ENCODE measurements around the gene LIFR.
"Not testable (repeated sequence)": the region's sequence is repeated elsewhere in the genome, so short reads cannot be mapped to it uniquely, and the experiment has no call there.

LIFR gene, protein sequence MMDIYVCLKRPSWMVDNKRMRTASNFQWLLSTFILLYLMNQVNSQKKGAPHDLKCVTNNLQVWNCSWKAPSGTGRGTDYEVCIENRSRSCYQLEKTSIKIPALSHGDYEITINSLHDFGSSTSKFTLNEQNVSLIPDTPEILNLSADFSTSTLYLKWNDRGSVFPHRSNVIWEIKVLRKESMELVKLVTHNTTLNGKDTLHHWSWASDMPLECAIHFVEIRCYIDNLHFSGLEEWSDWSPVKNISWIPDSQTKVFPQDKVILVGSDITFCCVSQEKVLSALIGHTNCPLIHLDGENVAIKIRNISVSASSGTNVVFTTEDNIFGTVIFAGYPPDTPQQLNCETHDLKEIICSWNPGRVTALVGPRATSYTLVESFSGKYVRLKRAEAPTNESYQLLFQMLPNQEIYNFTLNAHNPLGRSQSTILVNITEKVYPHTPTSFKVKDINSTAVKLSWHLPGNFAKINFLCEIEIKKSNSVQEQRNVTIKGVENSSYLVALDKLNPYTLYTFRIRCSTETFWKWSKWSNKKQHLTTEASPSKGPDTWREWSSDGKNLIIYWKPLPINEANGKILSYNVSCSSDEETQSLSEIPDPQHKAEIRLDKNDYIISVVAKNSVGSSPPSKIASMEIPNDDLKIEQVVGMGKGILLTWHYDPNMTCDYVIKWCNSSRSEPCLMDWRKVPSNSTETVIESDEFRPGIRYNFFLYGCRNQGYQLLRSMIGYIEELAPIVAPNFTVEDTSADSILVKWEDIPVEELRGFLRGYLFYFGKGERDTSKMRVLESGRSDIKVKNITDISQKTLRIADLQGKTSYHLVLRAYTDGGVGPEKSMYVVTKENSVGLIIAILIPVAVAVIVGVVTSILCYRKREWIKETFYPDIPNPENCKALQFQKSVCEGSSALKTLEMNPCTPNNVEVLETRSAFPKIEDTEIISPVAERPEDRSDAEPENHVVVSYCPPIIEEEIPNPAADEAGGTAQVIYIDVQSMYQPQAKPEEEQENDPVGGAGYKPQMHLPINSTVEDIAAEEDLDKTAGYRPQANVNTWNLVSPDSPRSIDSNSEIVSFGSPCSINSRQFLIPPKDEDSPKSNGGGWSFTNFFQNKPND

DNA sequence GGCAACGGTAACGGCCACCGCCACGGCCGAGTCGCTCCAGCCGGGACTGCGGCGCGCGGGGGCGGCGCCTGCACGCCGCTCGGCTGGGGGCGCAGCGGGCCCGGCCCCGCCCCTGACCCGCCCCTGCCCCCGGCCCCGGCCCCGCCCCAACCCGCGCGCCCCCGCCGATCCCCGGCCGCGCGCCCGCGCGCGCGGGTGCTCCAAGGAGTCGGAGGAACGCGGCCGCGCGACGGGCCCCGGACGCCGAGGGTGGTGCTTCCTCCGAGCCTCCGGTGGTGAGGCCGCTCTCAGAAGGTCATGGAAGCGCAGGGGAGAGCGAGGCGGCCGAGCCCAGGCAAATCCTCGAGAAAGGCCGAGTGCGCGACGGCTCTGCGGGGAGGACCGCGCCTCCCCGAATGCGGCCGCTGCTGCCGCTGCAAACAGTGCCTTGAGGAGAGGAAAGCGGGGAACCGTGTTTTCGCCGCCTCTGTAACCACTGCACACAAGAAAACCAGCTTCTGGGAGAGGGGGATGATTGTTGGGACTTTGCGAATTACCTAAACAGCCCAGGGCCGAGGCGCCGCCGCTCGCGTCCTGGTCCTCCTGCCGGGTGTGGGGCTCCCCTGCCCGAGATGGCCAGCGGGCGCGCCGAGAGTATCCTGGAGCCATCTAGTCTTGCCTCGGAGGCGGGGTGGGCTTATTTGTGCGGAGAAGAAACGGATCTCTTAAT lies at the start of gene LIFR:
Gene LIFR (minus strand): TSS at position 48 of the 709 bp plus-strand sequence. CDS start 25,999 bp downstream, outside the sequence.
- peak; percentile 45 for DNase-seq (ENCODE audit: low spot score)

- no peak for DNase-seq (ENCODE audit: low spot score)
Observed at GRCh38 chr5:38605610-38606009, 49.2 kb upstream of the LIFR start.

- no peak for DNase-seq (ENCODE audit: low spot score)
Observed at GRCh38 chr5:38603691-38604090, 47.2 kb upstream of the LIFR start.

DNA sequence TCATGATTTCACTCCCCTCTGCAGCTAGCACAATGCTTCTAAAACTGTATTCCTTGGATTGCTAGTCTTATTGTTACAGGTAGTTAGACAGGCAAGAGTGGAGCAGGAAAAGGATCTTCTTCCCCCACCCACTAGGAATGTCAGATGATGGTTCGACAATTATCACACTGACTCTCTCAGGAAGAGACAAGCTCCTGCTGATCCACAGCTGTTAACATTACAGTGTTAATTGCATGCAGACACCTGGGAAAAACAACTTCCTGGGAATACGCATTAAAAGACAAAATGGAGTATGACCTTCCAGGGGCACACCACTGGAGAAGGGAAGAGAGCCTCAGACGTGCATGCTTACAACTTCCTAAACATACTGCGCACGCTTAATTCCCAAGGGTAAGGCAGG lies 46.2 kb upstream of the LIFR start:
- no peak for DNase-seq (ENCODE audit: low spot score)

DNA sequence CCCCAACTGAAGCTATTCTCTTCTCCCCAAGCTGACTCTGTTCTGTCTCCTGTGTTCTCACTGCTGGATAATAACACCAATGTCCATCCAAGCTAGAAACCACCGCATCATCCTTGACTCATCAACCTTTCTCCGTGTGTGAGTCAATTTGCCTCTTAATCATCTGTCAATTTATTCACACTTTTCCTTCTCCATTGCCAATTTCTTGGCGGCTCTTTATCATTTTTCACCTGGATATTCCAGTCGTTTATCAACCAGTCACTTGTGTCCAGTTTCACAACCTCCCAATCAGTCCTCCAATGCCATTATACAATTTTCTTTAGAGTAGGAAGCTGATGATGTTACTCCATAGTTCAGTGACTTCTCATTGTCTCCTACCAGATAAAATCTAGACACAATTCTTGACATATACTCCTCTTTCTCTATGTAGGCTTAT lies 45.4 kb upstream of the LIFR start:
- no peak for DNase-seq (ENCODE audit: low spot score)

DNA sequence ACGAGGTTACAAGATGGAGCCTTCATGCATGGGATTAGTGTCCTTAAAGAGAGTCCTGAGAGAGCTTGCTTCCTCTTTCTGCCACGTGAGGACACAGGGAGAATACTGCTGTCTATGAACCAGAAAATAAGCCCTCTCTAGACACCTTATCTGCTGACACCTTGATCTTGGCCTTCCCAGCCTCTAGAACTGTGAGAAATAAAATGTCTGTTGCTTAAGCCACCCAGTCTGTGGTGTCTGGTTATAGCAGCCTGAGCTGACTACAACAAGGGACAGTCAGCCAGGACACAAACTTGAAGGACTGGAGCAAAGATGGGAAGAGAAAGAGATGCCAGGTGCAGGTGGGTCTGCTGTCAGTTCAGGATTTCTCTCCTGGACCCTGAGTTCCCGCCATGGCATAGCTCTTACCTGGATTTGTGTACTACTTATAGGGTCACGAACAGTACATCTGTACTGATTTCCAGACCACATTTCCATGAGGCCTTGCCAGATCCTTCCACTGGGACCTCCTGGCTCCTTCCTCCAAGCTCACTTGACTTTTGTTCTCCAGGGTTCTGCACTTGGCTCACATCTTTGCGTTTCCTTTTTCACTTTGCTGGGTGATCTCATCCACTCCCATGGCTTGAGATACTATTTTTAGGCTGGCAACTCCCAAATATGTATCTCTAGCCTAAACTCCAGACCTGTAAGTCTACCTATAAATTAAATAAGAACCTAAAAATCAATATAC lies 44.9 kb upstream of the LIFR start:
- DNase-seq (ENCODE audit: low spot score), result no peak

DNA sequence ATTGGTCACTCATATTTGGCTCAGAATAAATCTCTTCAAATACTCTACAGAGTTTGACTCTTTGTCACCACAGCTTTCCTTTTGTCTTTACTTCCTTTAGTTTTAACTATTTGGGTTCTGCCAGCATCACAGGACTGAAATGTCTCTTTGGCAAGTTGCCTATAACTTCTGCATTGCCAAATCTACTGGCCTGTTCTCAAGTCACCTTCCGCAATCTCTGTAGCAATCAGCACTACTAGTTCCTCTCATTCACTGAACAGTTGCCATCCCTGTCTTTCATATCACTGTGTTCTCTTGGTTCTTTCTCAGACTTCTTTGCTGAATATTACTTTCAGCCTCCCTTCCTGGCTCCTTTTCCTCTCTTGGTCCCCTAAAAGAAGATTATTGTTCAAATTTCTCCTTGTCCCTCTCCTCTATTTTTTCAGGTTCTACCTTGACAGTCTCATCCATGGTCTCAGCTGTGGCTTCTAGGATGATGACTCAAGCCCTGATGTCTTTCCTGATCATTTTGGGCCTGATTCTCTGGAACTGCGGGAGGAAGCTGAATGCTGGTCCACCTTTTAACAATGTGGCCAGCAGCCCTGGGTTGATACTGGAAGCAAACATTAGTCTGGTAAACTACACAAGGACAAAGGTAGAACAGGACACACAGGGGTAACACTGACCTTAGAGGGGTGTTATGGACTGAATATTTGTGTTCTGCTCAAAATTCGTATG lies 44.0 kb upstream of the LIFR start:
- DNase-seq (ENCODE audit: low spot score), result no peak

GRCh38 chr5:38599751-38600150 lies 43.3 kb upstream of the LIFR start:
- DNase-seq (ENCODE audit: low spot score), result not testable (repeated sequence)

DNA sequence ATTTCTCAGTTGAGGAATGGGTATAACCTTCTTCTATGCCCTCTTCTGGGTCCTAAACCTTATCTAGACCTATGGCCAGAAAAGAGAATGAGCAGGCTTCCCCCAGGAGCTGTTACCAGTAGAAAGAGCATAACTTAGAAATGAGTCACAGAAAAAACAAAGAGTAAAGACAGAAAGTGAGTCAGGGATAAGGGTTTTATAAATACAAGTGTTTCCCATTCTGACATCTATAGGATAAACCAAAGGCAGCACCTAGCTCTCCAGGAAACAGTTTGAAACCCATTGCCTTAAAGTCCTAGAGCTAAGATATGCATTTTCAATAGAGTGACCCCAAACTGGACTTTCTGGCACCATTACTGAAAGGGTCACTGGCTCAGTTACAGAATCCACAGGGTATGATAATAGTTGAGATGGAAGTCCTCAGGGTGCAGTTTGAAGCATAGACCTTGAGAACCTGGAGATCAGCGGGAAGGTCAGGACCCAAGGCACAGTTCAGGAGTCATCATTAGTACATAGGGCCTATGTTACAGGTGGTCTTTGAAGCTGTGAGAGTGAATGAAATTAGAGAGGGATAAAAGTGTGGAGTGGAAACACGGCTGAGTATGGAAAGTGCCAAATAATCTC lies 42.7 kb upstream of the LIFR start:
- no peak for DNase-seq (ENCODE audit: low spot score)

- DNase-seq (ENCODE audit: low spot score), result no peak
Observed at GRCh38 chr5:38598296-38598993, 42.0 kb upstream of the LIFR start.

DNA sequence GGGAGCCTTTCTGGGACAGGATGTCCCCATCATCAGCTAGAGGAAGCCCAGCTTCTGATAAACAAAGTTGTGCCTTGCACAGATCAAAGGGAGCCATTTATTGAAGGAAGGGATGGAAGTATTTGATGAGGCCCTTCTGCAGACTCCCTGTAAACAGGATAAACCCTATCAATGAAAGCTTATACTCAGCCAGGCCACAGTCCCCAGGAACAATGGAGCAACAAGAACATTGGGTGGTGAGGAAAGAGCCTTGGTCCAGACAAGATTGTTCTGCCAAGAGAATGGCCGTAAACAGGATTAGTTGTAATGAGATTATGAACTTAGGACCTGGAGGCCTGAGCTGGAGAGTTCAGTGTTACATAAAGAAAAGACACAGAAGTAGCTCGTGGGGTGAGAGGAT lies 40.5 kb upstream of the LIFR start:
- no peak for DNase-seq (ENCODE audit: low spot score)

DNA sequence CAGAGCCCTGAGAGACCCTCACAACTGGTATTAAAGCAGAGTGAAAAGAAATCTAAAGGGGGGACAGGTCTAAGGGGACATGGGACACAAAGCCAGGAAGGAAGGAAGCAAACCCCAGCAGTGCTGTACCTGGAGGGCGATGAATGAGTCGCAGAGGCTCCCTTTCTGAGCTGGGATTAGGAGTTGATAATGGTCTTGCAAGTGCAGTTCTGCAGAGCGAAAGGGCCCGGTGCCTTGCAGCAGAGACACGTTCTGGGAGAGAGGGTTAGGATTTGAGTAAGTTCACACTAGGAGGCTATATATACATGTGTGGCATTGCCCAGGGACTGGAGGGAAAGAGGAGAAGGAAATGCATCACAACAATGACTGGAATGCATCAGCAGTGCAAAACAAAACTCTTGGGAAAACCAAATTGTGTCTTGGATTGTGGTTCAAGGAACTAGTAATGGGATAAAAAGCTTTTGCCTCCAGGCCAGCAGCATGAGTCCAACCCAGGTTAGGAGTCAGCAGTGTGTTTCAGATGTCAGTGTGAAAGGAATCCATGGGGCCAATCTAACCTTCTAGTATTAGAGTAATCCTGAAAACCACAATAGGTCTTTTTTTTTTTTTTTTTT lies 38.8 kb upstream of the LIFR start:
- DNase-seq (ENCODE audit: low spot score), result no peak

GRCh38 chr5:38593959-38594358 lies 37.5 kb upstream of the LIFR start:
- DNase-seq (ENCODE audit: low spot score), result no peak

- no peak for DNase-seq (ENCODE audit: low spot score)
Observed at GRCh38 chr5:38591523-38591849, 35.0 kb upstream of the LIFR start.

DNA sequence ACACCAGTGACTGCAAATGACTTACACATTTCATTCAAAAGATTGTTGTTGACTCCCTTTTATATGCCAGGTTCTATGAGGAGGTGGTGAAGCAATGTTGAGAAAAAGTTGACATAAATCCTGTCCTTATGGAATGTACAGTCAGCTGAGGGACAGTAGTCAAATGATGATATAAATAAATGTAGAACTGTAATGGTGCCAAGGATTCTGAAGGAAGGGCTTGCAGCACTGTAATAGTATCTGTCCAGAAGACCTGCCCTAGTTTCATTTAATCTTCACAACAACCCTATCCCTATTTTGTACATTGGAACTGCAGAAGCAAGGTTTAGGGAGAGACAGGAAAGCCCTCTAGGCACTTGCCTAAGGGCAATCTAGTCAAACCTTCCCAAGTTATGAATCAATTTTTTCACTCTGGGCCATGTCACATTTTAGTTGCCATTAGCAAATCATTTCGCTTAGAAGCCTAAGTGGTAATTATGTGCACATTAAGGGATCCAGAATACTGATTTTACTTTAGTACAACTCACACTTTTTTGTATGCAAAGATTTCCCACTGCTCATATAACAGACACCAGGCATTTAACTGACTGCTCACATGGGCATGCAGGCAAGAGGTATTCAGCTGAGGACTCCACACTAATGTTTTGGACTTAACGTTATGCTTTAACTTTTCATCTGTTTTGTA lies 34.5 kb upstream of the LIFR start:
- no peak for DNase-seq (ENCODE audit: low spot score)

- DNase-seq (ENCODE audit: low spot score), result no peak
Observed at GRCh38 chr5:38589629-38590028, 33.2 kb upstream of the LIFR start.

- DNase-seq (ENCODE audit: low spot score), result no peak
Observed at GRCh38 chr5:38585816-38586215, 29.4 kb upstream of the LIFR start.

DNA sequence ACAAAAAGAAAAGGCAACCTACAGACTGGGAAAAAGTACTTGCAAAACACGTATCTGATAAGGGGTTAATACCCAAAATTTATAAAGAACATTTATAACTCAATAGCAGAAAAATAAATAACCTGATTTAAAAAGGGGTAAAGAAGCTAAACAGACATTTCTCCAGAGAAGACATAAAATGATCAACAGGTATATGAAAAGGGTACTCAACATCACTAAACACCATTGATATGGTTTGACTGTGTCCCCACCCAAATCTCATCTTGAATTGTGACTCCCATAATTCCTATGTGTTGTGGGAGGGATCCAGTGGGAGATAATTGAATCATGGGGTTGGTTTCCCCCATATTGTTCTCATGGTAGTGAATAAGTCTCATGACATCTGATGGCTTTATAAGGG lies 27.1 kb upstream of the LIFR start:
- no peak for DNase-seq (ENCODE audit: low spot score)

DNA sequence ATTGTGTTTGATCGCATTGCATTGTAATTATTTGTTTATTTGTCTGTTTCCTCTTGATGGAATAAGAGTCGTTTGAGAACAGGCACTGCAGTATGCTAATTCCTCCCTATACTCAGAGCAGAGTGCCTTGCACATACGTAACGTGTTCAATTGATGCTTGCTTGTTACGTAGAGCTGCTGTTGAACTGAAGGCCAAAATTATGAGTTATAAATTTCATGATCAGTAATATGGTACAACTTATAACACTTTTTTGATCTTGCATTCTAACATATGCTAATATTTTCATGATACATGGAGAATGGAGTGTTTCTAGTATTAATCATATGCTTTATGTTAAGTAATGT lies 26.5 kb upstream of the LIFR start:
- DNase-seq (ENCODE audit: low spot score), result no peak
